H1 (cell line): ENCODE results near the gene TBC1D9. TPM values are rescaled to one million over a fixed set of nuclear protein-coding genes. Genes with fewer than 3 reads are reported as not detected.

Experiments
- CTCF ChIA-PET: fragments of 300-600 bp; sonication (Branson Sonifier 250); formaldehyde crosslinking; loops from one replicate; lab custom pipeline; 2021; ENCODE audit not compliant: partially characterized antibody; lab: Charles Lee
- POLR2A ChIA-PET: fragments of 300-600 bp; sonication (Branson Sonifier 250); formaldehyde crosslinking; loops from one replicate; lab custom pipeline; 2021; ENCODE audit warnings: inconsistent platforms; ENCODE audit not compliant: partially characterized antibody; lab: Charles Lee
- DNase-seq, 2 experiments: peaks; one replicate each; pipeline versions ENCODE4 v3.0.0 to v3.0.0-alpha.2; 2010 to 2022; ENCODE audit warnings: low spot score in 2 of 2, low read depth in 1 of 2, mixed read lengths in 1 of 2
- FAIRE-seq: peaks from 2 replicates; lab custom pipeline; 2011; peaks lifted over from hg19 to GRCh38; lab: Jason Lieb, UNC
- H2AFZ ChIP-seq: 2 replicates; pipeline ENCODE4 v1.8.1; 2012; ENCODE audit warnings: low read length, inconsistent platforms
- H2AK5ac ChIP-seq: 2 replicates; pipeline ENCODE4 v1.6.1; 2013; ENCODE audit warnings: low read depth, low read length
- H2BK120ac ChIP-seq: replicated peaks from 2 replicates; pipeline ENCODE3; 2013; ENCODE audit warnings: low read depth, low read length, inconsistent platforms
- H2BK12ac ChIP-seq: 2 replicates; pipeline ENCODE4 v1.6.1; 2013; ENCODE audit warnings: low read depth, low read length
- H2BK15ac ChIP-seq: 2 replicates; pipeline ENCODE4 v1.6.1; 2013; ENCODE audit warnings: low read length
- H2BK20ac ChIP-seq: 2 replicates; pipeline ENCODE4 v1.6.1; 2013; ENCODE audit warnings: low read length
- H2BK5ac ChIP-seq: 2 replicates; pipeline ENCODE4 v1.6.1; 2013; ENCODE audit warnings: low read depth, low read length
- H3K14ac ChIP-seq: 2 replicates; pipeline ENCODE4 v1.6.1; 2013; ENCODE audit warnings: inconsistent platforms; ENCODE audit not compliant: insufficient read length
- H3K18ac ChIP-seq: 2 replicates; pipeline ENCODE4 v1.6.1; 2013; ENCODE audit warnings: low read length; ENCODE audit errors: extremely low read depth
- H3K23ac ChIP-seq: 2 replicates; pipeline ENCODE4 v1.6.1; 2013; ENCODE audit warnings: inconsistent platforms; ENCODE audit not compliant: insufficient read length
- H3K23me2 ChIP-seq: 2 replicates; pipeline ENCODE4 v1.6.1; 2013; ENCODE audit warnings: low read depth, low read length
- H3K27ac ChIP-seq: 2 replicates; pipeline ENCODE4 v1.6.1; 2011; ENCODE audit warnings: low read depth, low read length, inconsistent platforms
- H3K27me3 ChIP-seq, 4 experiments: replicated peaks in 1 of 4; 1 replicate in 1 of 4; 2 replicates in 3 of 4; pipeline versions ENCODE4 v1.6.1 to v1.8.1; 2011 to 2013; ENCODE audit warnings: low read length in 3 of 4, mild to moderate bottlenecking in 3 of 4, inconsistent platforms in 2 of 4, mixed read lengths in 2 of 4, moderate library complexity in 1 of 4; ENCODE audit not compliant: control insufficient read depth in 3 of 4, insufficient read depth in 3 of 4; ENCODE audit errors: extremely low read depth in 1 of 4
- H3K36me3 ChIP-seq, 4 experiments: 2 replicates each; pipeline versions ENCODE4 v1.6.1 to v1.8.1; 2011 to 2013; ENCODE audit warnings: mild to moderate bottlenecking in 4 of 4, low read length in 3 of 4, moderate library complexity in 2 of 4, control low read depth in 1 of 4, inconsistent platforms in 1 of 4; ENCODE audit not compliant: insufficient read depth in 4 of 4, control insufficient read depth in 2 of 4
- H3K4ac ChIP-seq: replicated peaks from 2 replicates; pipeline ENCODE3; 2013; ENCODE audit warnings: low read length, low read depth, mixed read lengths, inconsistent platforms; ENCODE audit not compliant: insufficient read length
- H3K4me1 ChIP-seq, 4 experiments: replicated peaks in 1 of 4; 1 replicate in 1 of 4; 2 replicates in 3 of 4; pipeline versions ENCODE4 v1.6.1 to v1.8.1; 2011 to 2013; ENCODE audit warnings: low read length in 3 of 4, inconsistent platforms in 2 of 4, mixed read lengths in 1 of 4; ENCODE audit not compliant: insufficient read depth in 4 of 4, control insufficient read depth in 3 of 4
- H3K4me2 ChIP-seq, 2 experiments: 2 replicates each; pipeline versions ENCODE4 v1.6.1 to v1.8.1; 2011 to 2013; ENCODE audit warnings: low read depth in 2 of 2, low read length in 2 of 2, control low read depth in 1 of 2, inconsistent platforms in 1 of 2, mild to moderate bottlenecking in 1 of 2; ENCODE audit not compliant: insufficient read depth in 1 of 2
- H3K4me3 ChIP-seq, 4 experiments: fragments of 200-600, 300-600 bp in 1 of 4; sonication (generic), shearing (Covaris generic), sonication (Bioruptor Twin) in 1 of 4; 2 replicates each; pipeline versions ENCODE4 v1.5.1 to v1.8.1; 2011 to 2016; ENCODE audit warnings: low read length in 4 of 4, low read depth in 3 of 4, control low read depth in 2 of 4, inconsistent platforms in 2 of 4, mild to moderate bottlenecking in 2 of 4, mixed read lengths in 1 of 4, moderate library complexity in 1 of 4; ENCODE audit not compliant: insufficient read depth in 2 of 4; ENCODE audit errors: extremely low read depth in 1 of 4
- H3K56ac ChIP-seq: replicated peaks from 2 replicates; pipeline ENCODE3; 2013; ENCODE audit warnings: low read depth, mild to moderate bottlenecking, mixed read lengths, low read length, inconsistent platforms; ENCODE audit not compliant: insufficient read length
- H3K79me1 ChIP-seq: 2 replicates; pipeline ENCODE4 v1.6.1; 2013; ENCODE audit warnings: low read depth, low read length, control low read depth
- H3K79me2 ChIP-seq, 2 experiments: 2 replicates each; pipeline versions ENCODE4 v1.6.1 to v1.8.1; 2012 to 2013; ENCODE audit warnings: low read length in 2 of 2, mild to moderate bottlenecking in 2 of 2, inconsistent platforms in 1 of 2; ENCODE audit not compliant: insufficient read depth in 2 of 2, control insufficient read depth in 1 of 2
- H3K9ac ChIP-seq, 4 experiments: replicated peaks in 1 of 4; 1 replicate in 1 of 4; 2 replicates in 3 of 4; pipeline versions ENCODE4 v1.6.1 to v1.8.1; 2011 to 2013; ENCODE audit warnings: low read depth in 3 of 4, low read length in 3 of 4, control low read depth in 2 of 4, mild to moderate bottlenecking in 2 of 4, moderate library complexity in 2 of 4, inconsistent platforms in 1 of 4; ENCODE audit errors: extremely low read depth in 1 of 4
- H3K9me3 ChIP-seq, 2 experiments: 2 replicates each; pipeline versions ENCODE4 v1.6.1 to v1.8.1; 2012 to 2013; ENCODE audit warnings: mild to moderate bottlenecking in 2 of 2, moderate library complexity in 2 of 2, control low read depth in 1 of 2, inconsistent platforms in 1 of 2, low read depth in 1 of 2, low read length in 1 of 2, mixed read lengths in 1 of 2; ENCODE audit not compliant: insufficient read depth in 2 of 2
- H4K20me1 ChIP-seq, 2 experiments: replicated peaks in 1 of 2; 2 replicates each; pipeline versions ENCODE3 to v1.8.1; 2011 to 2013; ENCODE audit warnings: inconsistent platforms in 2 of 2, low read length in 2 of 2, mild to moderate bottlenecking in 1 of 2; ENCODE audit not compliant: insufficient read depth in 2 of 2, control insufficient read depth in 1 of 2
- H4K5ac ChIP-seq: 2 replicates; pipeline ENCODE4 v1.6.1; 2013; ENCODE audit warnings: low read length, low read depth, mixed read lengths, inconsistent platforms; ENCODE audit not compliant: insufficient read length
- H4K8ac ChIP-seq: 2 replicates; pipeline ENCODE4 v1.8.0; 2013; ENCODE audit warnings: mild to moderate bottlenecking, moderate library complexity, low read length, inconsistent platforms; ENCODE audit not compliant: insufficient read depth; ENCODE audit errors: extremely low read depth
- H4K91ac ChIP-seq: replicated peaks from 2 replicates; pipeline ENCODE3; 2013; ENCODE audit warnings: low read length, mixed read lengths, inconsistent platforms; ENCODE audit not compliant: insufficient read length
- CREB1 ChIP-seq: IDR thresholded peaks from 2 replicates; pipeline ENCODE4 v1.6.1; 2012; ENCODE audit warnings: inconsistent platforms
- EGR1 ChIP-seq: IDR thresholded peaks from 2 replicates; pipeline ENCODE4 v1.6.1; 2011; ENCODE audit warnings: low read depth, low read length, borderline replicate concordance
- EP300 ChIP-seq, 2 experiments: IDR thresholded peaks; 1 replicate in 1 of 2; 2 replicates in 1 of 2; pipeline ENCODE4 v1.6.1; 2011 to 2012; ENCODE audit warnings: low read depth in 2 of 2, low read length in 2 of 2, mild to moderate bottlenecking in 2 of 2, borderline replicate concordance in 1 of 2, inconsistent platforms in 1 of 2, moderate library complexity in 1 of 2
- JUND ChIP-seq: IDR thresholded peaks from 2 replicates; pipeline ENCODE4 v1.6.1; 2011; ENCODE audit warnings: mild to moderate bottlenecking, improper control_type of control experiment, low read length
- KDM4A ChIP-seq: IDR thresholded peaks from one replicate; pipeline ENCODE4 v1.7.1; 2012; ENCODE audit warnings: low read depth, mild to moderate bottlenecking, moderate library complexity, low read length, inconsistent platforms; ENCODE audit not compliant: severe bottlenecking
- NANOG ChIP-seq: IDR thresholded peaks from 2 replicates; pipeline ENCODE4 v1.6.1; 2011; ENCODE audit warnings: low read length, low read depth, mild to moderate bottlenecking, inconsistent platforms; ENCODE audit not compliant: insufficient read depth, poor library complexity, severe bottlenecking
- POU5F1 ChIP-seq: IDR thresholded peaks from 2 replicates; pipeline ENCODE4 v1.6.1; 2011; ENCODE audit warnings: low read depth, mild to moderate bottlenecking, low read length, moderate library complexity
- RXRA ChIP-seq: IDR thresholded peaks from 2 replicates; pipeline ENCODE4 v1.6.1; 2011; ENCODE audit warnings: low read depth, mild to moderate bottlenecking, low read length, moderate library complexity; ENCODE audit not compliant: insufficient read depth
- SIRT6 ChIP-seq: IDR thresholded peaks from one replicate; pipeline ENCODE4 v1.7.1; 2012; ENCODE audit warnings: low read length, inconsistent platforms
- SRF ChIP-seq: IDR thresholded peaks from 2 replicates; pipeline ENCODE4 v1.6.1; 2011; ENCODE audit warnings: mild to moderate bottlenecking, low read depth, low read length, moderate library complexity
- WGBS, 2 experiments: shearing (Covaris generic) in 1 of 2; methylation state at CpG; one replicate each; pipeline versions ENCODE4 v1.1.6 to v1.1.7; 2013 to 2015; ENCODE audit warnings: low lambda C conversion rate in 2 of 2, mixed read lengths in 2 of 2, inconsistent platforms in 1 of 2, low coverage in 1 of 2, missing lambda C conversion rate in 1 of 2; ENCODE audit not compliant: insufficient replicate concordance in 2 of 2, insufficient coverage in 1 of 2, insufficient read length in 1 of 2; ENCODE audit errors: extremely low coverage in 1 of 2, missing lambda C conversion rate in 1 of 2; 5-methylcytosine and 5-hydroxymethylcytosine counted together
- polyA plus RNA-seq, 7 experiments: library from polyadenylated mRNA; depleted of rRNA in 3 of 7; stranded (reverse) in 5 of 7; unstranded in 2 of 7; fragments of >200 nt in 5 of 7; fragments of 200-250 nt in 2 of 7; gene quantifications; 1 replicate in 5 of 7; 2 replicates in 1 of 7; 4 replicates in 1 of 7; pipeline versions ENCODE4 v1.2.1 to v1.2.3, GENCODE V29; 2011 to 2013; ENCODE audit warnings: missing spikeins in 2 of 7, mixed read lengths in 2 of 7
- total RNA-seq: library from RNA; stranded (reverse); fragmentation: NEBNext Ultra II Directional; extraction: Animal tissue kit (Norgen Biotek cat#: 25700); gene quantifications from 2 replicates; pipeline ENCODE4 v1.2.1, GENCODE V29; 2021
- TF ChIP-seq, protein P1 (sequence below): IDR thresholded peaks from 2 replicates; pipeline ENCODE4 v1.6.1; 2011; ENCODE audit warnings: low read depth, mild to moderate bottlenecking, low read length; ENCODE audit not compliant: insufficient read depth
- TF ChIP-seq, protein P2 (sequence below): IDR thresholded peaks from 2 replicates; pipeline ENCODE4 v1.6.1; 2011; ENCODE audit warnings: low read length, improper control_type of control experiment

The TBC1D9 gene
- total and polyA plus RNA-seq, 2 of the 8 experiments (the other 6 are each of a cell fraction or from before 2014, with no cell fraction given), result 0.94 to 1.0 TPM

DNA sequence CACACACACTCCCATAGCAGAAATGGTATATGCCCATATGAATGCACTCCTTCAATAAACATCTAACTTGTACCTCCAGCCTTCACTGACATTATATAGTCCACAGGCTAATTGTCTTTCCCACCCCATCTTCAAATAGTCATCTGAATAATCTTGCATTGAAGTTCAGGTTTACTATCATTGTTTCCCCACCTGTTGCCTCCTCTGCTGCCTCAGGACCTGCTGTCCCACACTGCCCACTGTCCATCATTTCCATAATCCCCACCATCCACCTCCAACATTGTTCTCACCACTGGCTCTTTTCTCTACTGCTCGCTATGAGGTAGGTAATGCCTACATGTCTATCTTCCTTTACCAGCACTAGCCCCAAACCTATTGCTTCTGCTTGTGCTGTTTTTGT is 66.1 kb downstream of the TBC1D9 start:
- H2BK12ac ChIP-seq, result no peak overlapping the region
- H3K56ac ChIP-seq, result no peak overlapping the region
- ChIA-PET CTCF (no interaction called here), POLR2A (no interaction called here)
- H2BK20ac ChIP-seq, result no peak overlapping the region
- H3K9ac ChIP-seq, result no peak overlapping the region
- no peak overlapping the region for H2BK5ac ChIP-seq
- 93% methylated on average over 1 of the region's 1 CpG; no CpG with 5 or more reads in 1 of the 2 experiments for WGBS, 2 experiments
- no peaks in the 10 kb centered on the region for H3K23me2 ChIP-seq
- DNase-seq, result no peak
- no peak overlapping the region for H4K91ac ChIP-seq
- H3K36me3 ChIP-seq, result no peaks in the 10 kb centered on the region
- no peak overlapping the region for H3K4me3 ChIP-seq
- no peak overlapping the region for H3K27ac ChIP-seq
- no peak for FAIRE-seq
- peaks cover 7 to 30% (median 17%) of the 10 kb centered on the region in 4 experiments; a peak in 6 of 7 replicates for H3K27me3 ChIP-seq
- no peaks in the 10 kb centered on the region for H3K79me1 ChIP-seq
- no peak overlapping the region for H3K14ac ChIP-seq
- H2BK120ac ChIP-seq, result no peak overlapping the region
- H3K79me2 ChIP-seq, result no peaks in the 10 kb centered on the region
- H4K20me1 ChIP-seq, result no peaks in the 10 kb centered on the region
- no peak overlapping the region for H4K8ac ChIP-seq
- no peak overlapping the region for H4K5ac ChIP-seq
- H2AK5ac ChIP-seq, result no peak overlapping the region
- 0 out of 7 replicates have a peak, but pooled peaks cover 0 to 2% (median 0%) of the 10 kb centered on the region in 4 experiments for H3K4me1 ChIP-seq
- H3K4me2 ChIP-seq, result no peak overlapping the region
- H2AFZ ChIP-seq, result no peak overlapping the region
- H3K18ac ChIP-seq, result no peak overlapping the region
- H2BK15ac ChIP-seq, result no peak overlapping the region
- H3K4ac ChIP-seq, result no peak overlapping the region
- H3K23ac ChIP-seq, result no peak overlapping the region
- no peaks in the 10 kb centered on the region for H3K9me3 ChIP-seq
- TF ChIP-seq KDM4A (no peak), NANOG (no peak), CREB1 (no peak), JUND (no peak), RXRA (no peak), SRF (no peak), EP300 (IDR thresholded peaks at IDR 0.05; ENCODE audit: borderline replicate concordance in 1 of 2, low read depth in 2 of 2, low read length in 2 of 2) (no peak), SIRT6 (no peak), EGR1 (no peak), POU5F1 (no peak)
- TF ChIP-seq, protein P1, sequence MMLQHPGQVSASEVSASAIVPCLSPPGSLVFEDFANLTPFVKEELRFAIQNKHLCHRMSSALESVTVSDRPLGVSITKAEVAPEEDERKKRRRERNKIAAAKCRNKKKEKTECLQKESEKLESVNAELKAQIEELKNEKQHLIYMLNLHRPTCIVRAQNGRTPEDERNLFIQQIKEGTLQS, result no peak
- TF ChIP-seq, protein P2, sequence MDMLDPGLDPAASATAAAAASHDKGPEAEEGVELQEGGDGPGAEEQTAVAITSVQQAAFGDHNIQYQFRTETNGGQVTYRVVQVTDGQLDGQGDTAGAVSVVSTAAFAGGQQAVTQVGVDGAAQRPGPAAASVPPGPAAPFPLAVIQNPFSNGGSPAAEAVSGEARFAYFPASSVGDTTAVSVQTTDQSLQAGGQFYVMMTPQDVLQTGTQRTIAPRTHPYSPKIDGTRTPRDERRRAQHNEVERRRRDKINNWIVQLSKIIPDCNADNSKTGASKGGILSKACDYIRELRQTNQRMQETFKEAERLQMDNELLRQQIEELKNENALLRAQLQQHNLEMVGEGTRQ, result no peak
